PC-9 (cell line): ENCODE results near the gene ZMYND11. TPM values are rescaled to one million over a fixed set of nuclear protein-coding genes. Genes with fewer than 3 reads are reported as not detected.

ENCODE experiments used
- BruUV-seq: library from RNA; stranded (reverse); fragments of 400-500 nt; replicated peaks from 2 replicates; lab custom pipeline; 2021; lab: Mats Ljungman, UMichigan
- CTCF ChIA-PET: fragments of 300-600 bp; sonication (Branson Sonifier 250); formaldehyde crosslinking; loops from one replicate; lab custom pipeline; 2022; ENCODE audit warnings: antibody characterized with exemption; lab: Charles Lee
- POLR2A ChIA-PET: fragments of 300-600 bp; sonication (Branson Sonifier 250); formaldehyde crosslinking; loops from one replicate; lab custom pipeline; 2022; ENCODE audit warnings: antibody characterized with exemption; ENCODE audit not compliant: unreplicated experiment; lab: Charles Lee
- DNase-seq, 2 experiments: peaks; one replicate each; pipeline versions ENCODE4 v3.0.0 to v3.0.0-alpha.2; 2015 to 2022; ENCODE audit warnings: mixed read lengths in 1 of 2
- H2AFZ ChIP-seq: fragments of 200-600 bp; sonication (generic); 2 replicates; pipeline ENCODE4 v1.8.1; 2017; ENCODE audit warnings: antibody characterized with exemption
- H3F3A ChIP-seq: fragments of 200-600 bp; sonication (generic); 2 replicates; pipeline ENCODE4 v1.8.1; 2017; ENCODE audit warnings: antibody characterized with exemption, mild to moderate bottlenecking, low read depth; ENCODE audit not compliant: insufficient read depth
- H3K27ac ChIP-seq: fragments of 200-600 bp; sonication (generic); 2 replicates; pipeline ENCODE4 v1.6.1; 2016; ENCODE audit warnings: mixed run types
- H3K27me3 ChIP-seq: fragments of 200-600 bp; sonication (generic); 2 replicates; pipeline ENCODE4 v1.6.1; 2016; ENCODE audit warnings: low read depth, mixed run types; ENCODE audit not compliant: insufficient read depth
- H3K36me3 ChIP-seq: fragments of 200-600 bp; sonication (generic); 2 replicates; pipeline ENCODE4 v1.6.1; 2016; ENCODE audit warnings: low read depth, mixed run types
- H3K4me1 ChIP-seq: fragments of 200-600 bp; sonication (generic); replicated peaks from 2 replicates; pipeline ENCODE4 v1.6.1; 2016; ENCODE audit warnings: mixed run types; ENCODE audit not compliant: insufficient read depth
- H3K4me2 ChIP-seq: fragments of 200-600 bp; sonication (generic); 2 replicates; pipeline ENCODE4 v1.6.1; 2017; ENCODE audit warnings: mixed run types
- H3K4me3 ChIP-seq: fragments of 200-600 bp; sonication (generic); 2 replicates; pipeline ENCODE4 v1.6.1; 2016; ENCODE audit warnings: mixed run types
- H3K79me2 ChIP-seq: fragments of 200-600 bp; sonication (generic); 2 replicates; pipeline ENCODE4 v1.6.1; 2017; ENCODE audit warnings: low read depth, mixed run types
- H3K9me2 ChIP-seq: fragments of 200-600 bp; sonication (generic); 2 replicates; pipeline ENCODE4 v1.8.1; 2017; ENCODE audit warnings: mild to moderate bottlenecking; ENCODE audit not compliant: insufficient read depth
- H3K9me3 ChIP-seq: fragments of 200-600 bp; sonication (generic); 2 replicates; pipeline ENCODE4 v1.8.1; 2016; ENCODE audit warnings: low read depth; ENCODE audit not compliant: insufficient read depth
- H4K20me1 ChIP-seq: fragments of 200-600 bp; sonication (generic); 2 replicates; pipeline ENCODE4 v1.8.1; 2017; ENCODE audit not compliant: insufficient read depth
- CTCF ChIP-seq: fragments of 200-600 bp; sonication (generic); conservative IDR thresholded peaks from 2 replicates; pipeline ENCODE4 v1.6.1; 2017; ENCODE audit warnings: mixed run types, antibody characterized with exemption, mild to moderate bottlenecking, moderate library complexity
- EZH2 ChIP-seq: fragments of 200-600 bp; sonication (generic); IDR thresholded peaks from 2 replicates; pipeline ENCODE4 v1.8.0; 2017; ENCODE audit warnings: antibody characterized with exemption, low read depth
- intact Hi-C: fragments of 100-400 bp; cut with micrococcal nuclease; formaldehyde crosslinking; loops from one replicate; pipeline ENCODE4 v1.10.0; 2022; ENCODE audit not compliant: unreplicated experiment
- total RNA-seq: library from RNA; stranded (reverse); gene quantifications from 2 replicates; pipeline ENCODE4 v1.2.3, GENCODE V29; 2021

Gene ZMYND11
- total RNA-seq, 1 experiment from 2014 or later, result 51.7 TPM

GRCh38 chr10:127612-128432, 7.4 kb upstream of the ZMYND11 start:
- Histone ChIP-seq H3K36me3 (no peaks in the 10 kb centered on the region), H2AFZ (no peak overlapping the region), H3K4me1 (peaks cover 3% of the 10 kb centered on the region; the same call in 1 of the 2 replicates), H3K9me3 (no peaks in the 10 kb centered on the region), H3K27me3 (no peaks in the 10 kb centered on the region), H3K4me2 (no peak overlapping the region), H3K4me3 (no peak overlapping the region), H4K20me1 (no peaks in the 10 kb centered on the region), H3K9me2 (no peaks in the 10 kb centered on the region), H3F3A (0 out of 2 replicates have a peak, but pooled peaks cover under 1% of the 10 kb centered on the region), H3K27ac (no peak overlapping the region), H3K79me2 (no peaks in the 10 kb centered on the region)
- no peak for DNase-seq
- ChIA-PET CTCF (no interaction called here), POLR2A (no interaction called here)
- intact Hi-C loops, result no loop called here
- BruUV-seq, result no TSS peak
- no peak for TF ChIP-seq CTCF
- TF ChIP-seq EZH2, result no peak

DNA sequence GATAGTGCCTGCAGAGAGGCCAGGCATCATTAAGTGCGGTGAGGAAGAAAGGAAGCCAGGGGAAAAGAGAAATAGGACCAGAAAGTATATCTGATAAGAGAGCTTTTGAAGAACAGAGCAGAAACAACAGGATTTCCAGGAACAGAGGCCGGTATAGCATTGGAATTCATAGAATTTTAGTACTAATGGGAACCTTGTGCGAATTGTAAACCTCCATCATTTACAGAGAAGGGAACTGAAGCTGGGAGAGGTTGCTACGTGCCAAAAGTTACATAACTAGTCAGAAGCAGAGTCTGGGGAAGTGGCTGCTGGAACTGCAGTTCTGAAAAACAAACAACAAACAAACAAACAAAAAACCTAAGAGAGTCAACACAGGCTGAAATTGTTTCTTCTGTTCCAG, 5.4 kb upstream of the ZMYND11 start:
- ChIA-PET CTCF (no interaction called here), POLR2A (no interaction called here)
- no peaks in the 10 kb centered on the region; the same call in 1 of the 2 replicates for H4K20me1 ChIP-seq
- intact Hi-C loops, result no loop called here
- H3K4me2 ChIP-seq, result no peak overlapping the region
- no peak overlapping the region for H2AFZ ChIP-seq
- H3F3A ChIP-seq, result peaks cover 4% of the 10 kb centered on the region; the same call in 1 of the 2 replicates
- no peak for DNase-seq
- H3K27me3 ChIP-seq, result no peaks in the 10 kb centered on the region
- H3K36me3 ChIP-seq, result no peaks in the 10 kb centered on the region
- H3K4me1 ChIP-seq, result peaks cover 17% of the 10 kb centered on the region
- H3K4me3 ChIP-seq, result no peak overlapping the region
- BruUV-seq, result no TSS peak
- TF ChIP-seq EZH2 (no peak), CTCF (no peak)
- no peak overlapping the region for H3K27ac ChIP-seq
- no peaks in the 10 kb centered on the region for H3K9me3 ChIP-seq
- no peaks in the 10 kb centered on the region for H3K9me2 ChIP-seq
- no peaks in the 10 kb centered on the region for H3K79me2 ChIP-seq

- TF ChIP-seq CTCF (no peak), EZH2 (no peak)
- Histone ChIP-seq H4K20me1 (peaks cover 9% of the 10 kb centered on the region), H3K9me2 (no peaks in the 10 kb centered on the region), H3K36me3 (no peaks in the 10 kb centered on the region), H3K27me3 (no peaks in the 10 kb centered on the region), H2AFZ (no peak overlapping the region; the same call in 1 of the 2 replicates), H3F3A (peaks cover 4% of the 10 kb centered on the region; the same call in 1 of the 2 replicates), H3K9me3 (no peaks in the 10 kb centered on the region), H3K4me3 (peak overlapping the region; percentile 77; the same call in 1 of the 2 replicates), H3K4me1 (peaks cover 28% of the 10 kb centered on the region), H3K4me2 (peak overlapping the region; percentile 97), H3K79me2 (peaks cover 23% of the 10 kb centered on the region), H3K27ac (peak overlapping the region; percentile 28; the same call in 1 of the 2 replicates)
- POLR2A ChIA-PET, result interaction anchor here (0.7 kb wide), 1 partner anchor 302 kb away, joined by 7 read pairs; no protein-coding TSS in a partner anchor
- intact Hi-C loops, result loop anchor here (2.0 kb wide), 1 partner anchor 56 kb away; no protein-coding TSS in a partner anchor
- peak in 1 of 2 experiments; percentile 81 for DNase-seq
- CTCF ChIA-PET, result interaction anchor here (0.6 to 1.0 kb wide), 2 partner anchors 29 to 55 kb away, joined by 3 read pairs; no protein-coding TSS in a partner anchor
- no TSS peak for BruUV-seq
These were observed 2.0 kb upstream of the ZMYND11 start for GRCh38 chr10:132946-133898.
